GM12878 (cell line): Measurements from ENCODE around the gene INO80C. TPM values are rescaled to one million over a fixed set of nuclear protein-coding genes. Genes with fewer than 3 reads are reported as not detected.

ENCODE experiments used
- ATF2 ChIP-seq: IDR thresholded peaks from 2 replicates; pipeline ENCODE4 v1.6.1; 2012; ENCODE audit warnings: low read length, inconsistent platforms
- NKRF ChIP-seq: fragments of 450-650 bp; conservative IDR thresholded peaks from 2 replicates; pipeline ENCODE4 v1.6.1; 2017; ENCODE audit warnings: mild to moderate bottlenecking, moderate library complexity
- SREBF1 ChIP-seq: IDR thresholded peaks from 2 replicates; pipeline ENCODE4 v1.6.1; 2012; ENCODE audit warnings: mild to moderate bottlenecking, low read length
- TCF7 ChIP-seq: IDR thresholded peaks from 2 replicates; pipeline ENCODE4 v1.6.1; 2014; ENCODE audit warnings: antibody characterized with exemption, borderline replicate concordance
- ZSCAN29 ChIP-seq: fragments of 450-650 bp; IDR thresholded peaks from 2 replicates; pipeline ENCODE4 v1.6.1; 2017; ENCODE audit warnings: mild to moderate bottlenecking, moderate library complexity
- polyA plus RNA-seq, 11 experiments: library from polyadenylated mRNA; depleted of rRNA in 4 of 11; unstranded in 6 of 11; stranded (reverse) in 5 of 11; fragments of >200 nt; fragmentation: Nextera tagmentation in 4 of 11; fragmentation: Illumina TruSeq in 1 of 11; extraction: Ambion mirVana in 4 of 11; extraction: Trizol in 1 of 11; gene quantifications; 1 replicate in 1 of 11; 2 replicates in 10 of 11; pipeline versions ENCODE4 v1.2.1 to v1.2.3, GENCODE V29; 2011 to 2016; ENCODE audit warnings: inconsistent platforms in 2 of 11, missing spikeins in 2 of 11, low read depth in 1 of 11
- total RNA-seq, 4 experiments: library from RNA; depleted of rRNA in 3 of 4; stranded (reverse); fragments of >200 nt in 3 of 4; fragmentation: Illumina TruSeq in 1 of 4; extraction: Trizol in 1 of 4; gene quantifications; 2 replicates each; pipeline versions ENCODE4 v1.2.1 to v1.2.3, GENCODE V29; 2013 to 2021
- TF ChIP-seq, protein P1 (sequence below): IDR thresholded peaks from 2 replicates; pipeline ENCODE4 v1.6.1; 2012; ENCODE audit warnings: improper control_type of control experiment, low read depth, low read length; ENCODE audit not compliant: insufficient replicate concordance

The INO80C gene
- total and polyA plus RNA-seq, 10 of the 15 experiments (the other 5 are each of a cell fraction or from before 2014, with no cell fraction given): 9.9 to 43.2 (median 30.1) TPM

GRCh38 chr18:35458271-35458670, 39.5 kb downstream of the INO80C start (continued):
- TF ChIP-seq ATF2 (no peak), TCF7 (no peak), NKRF (no peak), SREBF1 (no peak), ZSCAN29 (no peak)
- TF ChIP-seq, protein P1, sequence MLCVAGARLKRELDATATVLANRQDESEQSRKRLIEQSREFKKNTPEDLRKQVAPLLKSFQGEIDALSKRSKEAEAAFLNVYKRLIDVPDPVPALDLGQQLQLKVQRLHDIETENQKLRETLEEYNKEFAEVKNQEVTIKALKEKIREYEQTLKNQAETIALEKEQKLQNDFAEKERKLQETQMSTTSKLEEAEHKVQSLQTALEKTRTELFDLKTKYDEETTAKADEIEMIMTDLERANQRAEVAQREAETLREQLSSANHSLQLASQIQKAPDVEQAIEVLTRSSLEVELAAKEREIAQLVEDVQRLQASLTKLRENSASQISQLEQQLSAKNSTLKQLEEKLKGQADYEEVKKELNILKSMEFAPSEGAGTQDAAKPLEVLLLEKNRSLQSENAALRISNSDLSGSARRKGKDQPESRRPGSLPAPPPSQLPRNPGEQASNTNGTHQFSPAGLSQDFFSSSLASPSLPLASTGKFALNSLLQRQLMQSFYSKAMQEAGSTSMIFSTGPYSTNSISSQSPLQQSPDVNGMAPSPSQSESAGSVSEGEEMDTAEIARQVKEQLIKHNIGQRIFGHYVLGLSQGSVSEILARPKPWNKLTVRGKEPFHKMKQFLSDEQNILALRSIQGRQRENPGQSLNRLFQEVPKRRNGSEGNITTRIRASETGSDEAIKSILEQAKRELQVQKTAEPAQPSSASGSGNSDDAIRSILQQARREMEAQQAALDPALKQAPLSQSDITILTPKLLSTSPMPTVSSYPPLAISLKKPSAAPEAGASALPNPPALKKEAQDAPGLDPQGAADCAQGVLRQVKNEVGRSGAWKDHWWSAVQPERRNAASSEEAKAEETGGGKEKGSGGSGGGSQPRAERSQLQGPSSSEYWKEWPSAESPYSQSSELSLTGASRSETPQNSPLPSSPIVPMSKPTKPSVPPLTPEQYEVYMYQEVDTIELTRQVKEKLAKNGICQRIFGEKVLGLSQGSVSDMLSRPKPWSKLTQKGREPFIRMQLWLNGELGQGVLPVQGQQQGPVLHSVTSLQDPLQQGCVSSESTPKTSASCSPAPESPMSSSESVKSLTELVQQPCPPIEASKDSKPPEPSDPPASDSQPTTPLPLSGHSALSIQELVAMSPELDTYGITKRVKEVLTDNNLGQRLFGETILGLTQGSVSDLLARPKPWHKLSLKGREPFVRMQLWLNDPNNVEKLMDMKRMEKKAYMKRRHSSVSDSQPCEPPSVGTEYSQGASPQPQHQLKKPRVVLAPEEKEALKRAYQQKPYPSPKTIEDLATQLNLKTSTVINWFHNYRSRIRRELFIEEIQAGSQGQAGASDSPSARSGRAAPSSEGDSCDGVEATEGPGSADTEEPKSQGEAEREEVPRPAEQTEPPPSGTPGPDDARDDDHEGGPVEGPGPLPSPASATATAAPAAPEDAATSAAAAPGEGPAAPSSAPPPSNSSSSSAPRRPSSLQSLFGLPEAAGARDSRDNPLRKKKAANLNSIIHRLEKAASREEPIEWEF: no peak
- TF ChIP-seq, all 136 proteins: peak for 0
